B cell (primary cell): ENCODE measurements around the gene RAB3C. TPM values are rescaled to one million over a fixed set of nuclear protein-coding genes. Genes with fewer than 3 reads are reported as not detected.

Source experiments
- ATAC-seq: fragments of 200-7000 bp; cut with Tn5 transposase; one replicate; pipeline ENCODE4 v1.10.0; 2021; ENCODE audit warnings: low read depth, mild to moderate bottlenecking, moderate number of reproducible peaks, moderate library complexity
- CTCF ChIA-PET: fragments of 350-600 bp; sonication (Branson Sonifier 250); formaldehyde crosslinking; loops from one replicate; lab custom pipeline; 2021; ENCODE audit warnings: antibody characterized with exemption, inconsistent platforms; lab: Charles Lee
- POLR2A ChIA-PET: fragments of 350-600 bp; sonication (Branson Sonifier 250); formaldehyde crosslinking; loops from one replicate; lab custom pipeline; 2021; ENCODE audit warnings: antibody characterized with exemption; lab: Charles Lee
- DNase-seq: peaks from one replicate; pipeline ENCODE4 v3.0.0; 2013
- H2AFZ ChIP-seq: 2 replicates; pipeline ENCODE4 v1.6.1; 2012; ENCODE audit warnings: mild to moderate bottlenecking, low read depth, low read length; ENCODE audit not compliant: insufficient read depth, poor library complexity, severe bottlenecking
- H3K27ac ChIP-seq, 2 donors: 1 replicate in 1 of 2; 2 replicates in 1 of 2; pipeline ENCODE4 v1.5.1; 2012 to 2013; ENCODE audit warnings: low read length in 2 of 2, mild to moderate bottlenecking in 2 of 2, moderate library complexity in 1 of 2
- H3K27me3 ChIP-seq, 4 experiments: fragments of 200-600 bp in 1 of 4; sonication (generic) in 1 of 4; replicated peaks in 1 of 4; 1 replicate in 2 of 4; 2 replicates in 2 of 4; pipeline versions ENCODE4 v1.6.1 to v1.7.0; 2013 to 2016; ENCODE audit warnings: low read length in 3 of 4, mild to moderate bottlenecking in 2 of 4, mixed read lengths in 1 of 4, moderate library complexity in 1 of 4; ENCODE audit not compliant: insufficient read depth in 4 of 4, control insufficient read depth in 3 of 4; ENCODE audit errors: control extremely low read depth in 1 of 4
- H3K36me3 ChIP-seq, 2 experiments: replicated peaks in 1 of 2; 1 replicate in 1 of 2; 2 replicates in 1 of 2; pipeline versions ENCODE4 v1.6.1 to v1.7.1; 2013; ENCODE audit warnings: low read length in 1 of 2; ENCODE audit not compliant: insufficient read depth in 2 of 2, control insufficient read depth in 1 of 2; ENCODE audit errors: control extremely low read depth in 1 of 2, extremely low read depth in 1 of 2
- H3K4me1 ChIP-seq, 2 donors: fragments of 200-600 bp in 1 of 2; sonication (generic) in 1 of 2; 1 replicate in 1 of 2; 2 replicates in 1 of 2; pipeline versions ENCODE4 v1.5.1 to v1.6.1; 2013 to 2017; ENCODE audit warnings: low read length in 2 of 2; ENCODE audit not compliant: control insufficient read depth in 2 of 2, insufficient read depth in 2 of 2
- H3K4me2 ChIP-seq: replicated peaks from 2 replicates; pipeline ENCODE3; 2012; ENCODE audit warnings: mild to moderate bottlenecking, low read depth, low read length; ENCODE audit not compliant: poor library complexity, severe bottlenecking
- H3K4me3 ChIP-seq, 5 experiments: fragments of 200-600 bp in 1 of 5; sonication (generic) in 1 of 5; 1 replicate in 3 of 5; 2 replicates in 2 of 5; pipeline versions ENCODE4 v1.5.1 to v1.7.0; 2011 to 2016; ENCODE audit warnings: low read length in 4 of 5, mild to moderate bottlenecking in 4 of 5, low read depth in 2 of 5, control low read depth in 1 of 5, moderate library complexity in 1 of 5; ENCODE audit not compliant: insufficient read depth in 1 of 5; ENCODE audit errors: control extremely low read depth in 1 of 5, extremely low read depth in 1 of 5
- H3K79me2 ChIP-seq: fragments of 200-600 bp; sonication (generic); one replicate; pipeline ENCODE4 v1.6.0; 2016; ENCODE audit warnings: low read length; ENCODE audit not compliant: control insufficient read depth, insufficient read depth
- H3K9ac ChIP-seq: fragments of 200-600 bp; sonication (generic); 2 replicates; pipeline ENCODE4 v1.6.1; 2017; ENCODE audit warnings: mild to moderate bottlenecking, low read length, moderate library complexity
- H3K9me3 ChIP-seq, 3 donors: one replicate each; pipeline versions ENCODE4 v1.6.1 to v1.7.1; 2013; ENCODE audit warnings: low read length in 2 of 3; ENCODE audit not compliant: control insufficient read depth in 2 of 3, insufficient read depth in 1 of 3; ENCODE audit errors: control extremely low read depth in 1 of 3
- H4K20me1 ChIP-seq: 2 replicates; pipeline ENCODE4 v1.6.0; 2012; ENCODE audit warnings: mild to moderate bottlenecking, low read length; ENCODE audit not compliant: insufficient read depth, control insufficient read depth, poor library complexity, severe bottlenecking
- H3K27ac Mint-ChIP-seq: one replicate; pipeline ENCODE4 v1.8.0; 2021; ENCODE audit warnings: mixed read lengths
- H3K27me3 Mint-ChIP-seq: one replicate; pipeline ENCODE4 v1.8.0; 2021; ENCODE audit warnings: mixed read lengths
- H3K4me1 Mint-ChIP-seq: one replicate; pipeline ENCODE4 v1.8.0; 2021; ENCODE audit warnings: mixed read lengths
- H3K4me3 Mint-ChIP-seq: one replicate; pipeline ENCODE4 v1.8.0; 2021; ENCODE audit warnings: mixed read lengths
- H3K9me3 Mint-ChIP-seq: one replicate; pipeline ENCODE4 v1.8.0; 2022; ENCODE audit warnings: mixed read lengths; ENCODE audit not compliant: insufficient read depth
- EZH2 ChIP-seq: IDR thresholded peaks from 2 replicates; pipeline ENCODE4 v1.6.1; 2012; ENCODE audit warnings: borderline replicate concordance, low read depth, mild to moderate bottlenecking, moderate library complexity, low read length; ENCODE audit not compliant: insufficient read depth, poor library complexity, severe bottlenecking
- WGBS: methylation state at CpG from one replicate; pipeline ENCODE4 v1.1.5; 2013; ENCODE audit warnings: missing lambda C conversion rate; ENCODE audit not compliant: insufficient coverage; 5-methylcytosine and 5-hydroxymethylcytosine counted together
- intact Hi-C: fragments of 100-400 bp; cut with micrococcal nuclease; formaldehyde crosslinking; loops from one replicate; pipeline ENCODE4 v1.10.0; 2022
- polyA plus RNA-seq: library from polyadenylated mRNA; depleted of rRNA; stranded (reverse); fragments of >200 nt; gene quantifications from 2 replicates; pipeline ENCODE4 v1.2.3, GENCODE V29; 2012
- total RNA-seq, 2 donors: library from RNA; stranded (reverse); fragments of 120-200 nt in 1 of 2; gene quantifications; 1 replicate in 1 of 2; 2 replicates in 1 of 2; pipeline versions ENCODE4 v1.2.3 to v1.2.4, GENCODE V29; 2013 to 2022
- TF ChIP-seq, protein P1 (sequence below): fragments of 200-600 bp; IDR thresholded peaks from one replicate; pipeline ENCODE4 v1.8.0; 2022; ENCODE audit warnings: antibody characterized with exemption, mild to moderate bottlenecking

Gene RAB3C
- total and polyA plus RNA-seq, 2 donors (not counting 1 experiment from before 2014, with no cell fraction given): 0.20 to 0.58 TPM

DNA sequence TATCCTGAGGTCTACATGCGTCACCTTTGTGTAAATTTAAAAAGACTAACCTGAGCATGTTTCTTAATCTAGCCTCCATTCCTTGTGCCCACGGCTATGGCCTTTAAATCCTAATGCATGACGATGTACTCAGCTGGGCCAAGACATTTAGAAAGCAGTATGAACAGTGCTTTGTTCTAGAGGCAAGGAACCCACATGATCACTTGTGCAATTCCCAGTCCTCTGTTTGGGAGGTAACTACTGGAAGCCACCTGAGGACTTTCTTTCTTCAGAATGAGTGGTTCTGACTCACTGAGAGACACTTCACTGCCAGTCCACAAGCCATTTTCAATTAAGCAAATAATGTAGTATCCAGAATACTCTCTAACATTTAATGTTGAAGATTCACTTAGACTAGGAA lies 181.3 kb downstream of the RAB3C start:
- Histone ChIP-seq H3K36me3 (no peaks in the 10 kb centered on the region), H3K9ac (no peak overlapping the region), H2AFZ (no peak overlapping the region), H4K20me1 (no peaks in the 10 kb centered on the region), H3K27me3 (no peaks in the 10 kb centered on the region), H3K4me2 (no peak overlapping the region), H3K4me3 (no peak overlapping the region), H3K27ac (no peak overlapping the region), H3K4me1 (peaks cover 10 to 12% of the 10 kb centered on the region in 2 donors), H3K79me2 (no peaks in the 10 kb centered on the region), H3K9me3 (no peaks in the 10 kb centered on the region)
- H3K4me1 Mint-ChIP-seq: peaks cover 26% of the 10 kb centered on the region
- ChIA-PET CTCF (no interaction called here), POLR2A (no interaction called here)
- no peak overlapping the region for H3K27ac Mint-ChIP-seq
- WGBS: 100% methylated on average over 1 of the region's 3 CpGs
- DNase-seq (no peak), ATAC-seq (no peak)
- H3K27me3 Mint-ChIP-seq: no peaks in the 10 kb centered on the region
- H3K9me3 Mint-ChIP-seq: no peaks in the 10 kb centered on the region
- H3K4me3 Mint-ChIP-seq: no peak overlapping the region
- intact Hi-C loops: loop anchor here (5.0 kb wide), 1 partner anchor 272 kb away; the partner anchor contains the start of gene GAPT
- TF ChIP-seq, protein P1, sequence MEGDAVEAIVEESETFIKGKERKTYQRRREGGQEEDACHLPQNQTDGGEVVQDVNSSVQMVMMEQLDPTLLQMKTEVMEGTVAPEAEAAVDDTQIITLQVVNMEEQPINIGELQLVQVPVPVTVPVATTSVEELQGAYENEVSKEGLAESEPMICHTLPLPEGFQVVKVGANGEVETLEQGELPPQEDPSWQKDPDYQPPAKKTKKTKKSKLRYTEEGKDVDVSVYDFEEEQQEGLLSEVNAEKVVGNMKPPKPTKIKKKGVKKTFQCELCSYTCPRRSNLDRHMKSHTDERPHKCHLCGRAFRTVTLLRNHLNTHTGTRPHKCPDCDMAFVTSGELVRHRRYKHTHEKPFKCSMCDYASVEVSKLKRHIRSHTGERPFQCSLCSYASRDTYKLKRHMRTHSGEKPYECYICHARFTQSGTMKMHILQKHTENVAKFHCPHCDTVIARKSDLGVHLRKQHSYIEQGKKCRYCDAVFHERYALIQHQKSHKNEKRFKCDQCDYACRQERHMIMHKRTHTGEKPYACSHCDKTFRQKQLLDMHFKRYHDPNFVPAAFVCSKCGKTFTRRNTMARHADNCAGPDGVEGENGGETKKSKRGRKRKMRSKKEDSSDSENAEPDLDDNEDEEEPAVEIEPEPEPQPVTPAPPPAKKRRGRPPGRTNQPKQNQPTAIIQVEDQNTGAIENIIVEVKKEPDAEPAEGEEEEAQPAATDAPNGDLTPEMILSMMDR: no peak
- no peak for TF ChIP-seq EZH2

DNA sequence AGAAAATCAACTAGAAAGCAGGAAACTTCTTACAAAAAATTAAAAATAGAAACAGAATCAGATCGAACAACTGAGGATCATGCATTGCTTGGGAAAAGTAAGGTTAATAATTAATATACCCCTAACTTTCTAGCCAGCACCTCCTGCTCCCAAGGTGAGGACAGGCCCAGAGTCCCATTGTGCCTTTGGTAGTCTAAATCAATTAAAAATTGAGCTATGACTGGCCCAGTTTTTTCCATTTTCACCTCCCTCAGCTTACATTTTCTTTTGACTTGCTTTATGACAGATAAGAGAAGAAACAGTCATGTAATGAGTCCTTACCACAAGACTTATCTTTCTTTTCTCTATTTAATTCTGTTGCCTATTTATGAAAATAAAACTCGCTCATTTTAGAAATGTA lies 182.2 kb downstream of the RAB3C start:
- Mint-ChIP-seq H3K27me3 (no peaks in the 10 kb centered on the region), H3K9me3 (no peaks in the 10 kb centered on the region), H3K27ac (no peak overlapping the region), H3K4me1 (peaks cover 17% of the 10 kb centered on the region), H3K4me3 (no peak overlapping the region)
- no peak overlapping the region for H3K9ac ChIP-seq
- no peak overlapping the region for H2AFZ ChIP-seq
- no peak overlapping the region for H3K27ac ChIP-seq
- no peaks in the 10 kb centered on the region for H3K79me2 ChIP-seq
- ChIA-PET CTCF (no interaction called here), POLR2A (no interaction called here)
- ATAC-seq: no peak
- TF ChIP-seq, protein P1: no peak
- no peak for TF ChIP-seq EZH2
- H3K9me3 ChIP-seq: no peaks in the 10 kb centered on the region
- intact Hi-C loops: no loop called here
- WGBS: no CpG with 5 or more reads among the region's 2 CpGs
- H3K36me3 ChIP-seq: no peaks in the 10 kb centered on the region
- no peaks in the 10 kb centered on the region for H4K20me1 ChIP-seq
- DNase-seq: no peak
- H3K4me2 ChIP-seq: no peak overlapping the region
- no peak overlapping the region for H3K4me3 ChIP-seq
- H3K4me1 ChIP-seq: peaks cover 3 to 4% of the 10 kb centered on the region in 2 donors
- H3K27me3 ChIP-seq: no peaks in the 10 kb centered on the region
